ENCODE results near the gene SCN9A.

Gene SCN9A

GRCh38 chr2:166332106-166332505, 43.6 kb downstream of the SCN9A start:
- no peak overlapping the region for H3K4me3 ChIP-seq (ENCODE audit: low read depth, low read length)
- POLR2A ChIA-PET = no interaction called here
- no peaks in the 10 kb centered on the region for H3K36me3 ChIP-seq (ENCODE audit: control insufficient read depth in 2 of 2, insufficient read depth in 1 of 2, low read length in 2 of 2)
- no peak for TF ChIP-seq TRIM28 (IDR thresholded peaks at IDR 0.05; ENCODE audit: borderline replicate concordance, low read length)
- no peak for TF ChIP-seq GLIS1 (tag by site-specific recombination; IDR thresholded peaks at IDR 0.05)
- no peak for TF ChIP-seq SCRT1 (tag by site-specific recombination; IDR thresholded peaks at IDR 0.05; ENCODE audit: borderline replicate concordance)
- no peak for TF ChIP-seq BCL11B (tag by site-specific recombination; IDR thresholded peaks at IDR 0.05; ENCODE audit: low read depth)
- TF ChIP-seq WT1 (tag by site-specific recombination; IDR thresholded peaks at IDR 0.05) = no peak
- TF ChIP-seq REST (tag by site-specific recombination; IDR thresholded peaks at IDR 0.05) = no peak
- TF ChIP-seq SALL2 (tag by site-specific recombination; IDR thresholded peaks at IDR 0.05; ENCODE audit: borderline replicate concordance) = no peak
- TF ChIP-seq ZNF692 (tag by site-specific recombination; IDR thresholded peaks at IDR 0.05) = no peak
- no peak overlapping the region for H3K27ac ChIP-seq (ENCODE audit: extremely low read depth, low read depth, low read length)
- H3K9me3 ChIP-seq (ENCODE audit: control insufficient read depth, insufficient read depth, low read depth, low read length) = no peaks in the 10 kb centered on the region
- CTCF ChIA-PET = interaction anchor here (0.6 kb wide), 1 partner anchor 13 kb away, joined by 3 read pairs; no protein-coding TSS in a partner anchor
- H3K4me1 ChIP-seq (ENCODE audit: control insufficient read depth, insufficient read depth, low read length) = no peaks in the 10 kb centered on the region; the same call in 1 of the 2 replicates

DNA sequence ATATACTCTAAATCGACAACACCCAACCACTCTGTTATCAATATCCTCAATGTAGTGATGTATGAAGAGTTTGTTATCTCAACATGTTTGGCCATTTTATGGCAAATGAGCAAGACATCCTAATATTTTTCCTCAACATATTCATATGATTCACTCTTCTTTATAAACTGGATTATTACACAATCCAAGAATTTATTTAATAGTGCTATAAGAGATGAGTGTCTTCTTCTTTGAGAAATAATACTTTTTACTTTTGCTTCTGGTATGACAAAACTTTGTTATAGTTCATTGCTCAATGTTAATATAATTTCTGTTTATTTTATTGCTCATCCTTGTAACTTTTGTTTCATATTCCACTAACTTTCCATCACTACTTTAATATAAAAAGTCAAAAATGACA, 44.3 kb downstream of the SCN9A start:
- CTCF ChIA-PET = no interaction called here
- Histone ChIP-seq H3K9me3 (ENCODE audit: control insufficient read depth, insufficient read depth, low read depth, low read length) (no peaks in the 10 kb centered on the region), H3K4me1 (ENCODE audit: control insufficient read depth, insufficient read depth, low read length) (no peaks in the 10 kb centered on the region; the same call in 1 of the 2 replicates), H3K36me3 (ENCODE audit: control insufficient read depth in 2 of 2, insufficient read depth in 1 of 2, low read length in 2 of 2) (no peaks in the 10 kb centered on the region), H3K4me3 (ENCODE audit: low read depth, low read length) (no peak overlapping the region), H3K27ac (ENCODE audit: extremely low read depth, low read depth, low read length) (no peak overlapping the region)
- POLR2A ChIA-PET = no interaction called here
- TF ChIP-seq ZBTB20 (tag by site-specific recombination; IDR thresholded peaks at IDR 0.05) = no peak
- no peak for TF ChIP-seq ZSCAN18 (tag by site-specific recombination; IDR thresholded peaks at IDR 0.05)
- no peak for TF ChIP-seq ZNF621 (tag by site-specific recombination; IDR thresholded peaks at IDR 0.05)
- TF ChIP-seq ZNF391 (tag by site-specific recombination; IDR thresholded peaks at IDR 0.05; ENCODE audit: borderline replicate concordance, low read depth) = no peak
- TF ChIP-seq ZNF785 (tag by site-specific recombination; IDR thresholded peaks at IDR 0.05) = no peak
- no peak for TF ChIP-seq ZNF558 (tag by site-specific recombination; IDR thresholded peaks at IDR 0.05)
- TF ChIP-seq OSR2 (tag by site-specific recombination; IDR thresholded peaks at IDR 0.05) = no peak
- TF ChIP-seq ZNF701 (tag by site-specific recombination; IDR thresholded peaks at IDR 0.05) = no peak

- Histone ChIP-seq H3K27ac (ENCODE audit: extremely low read depth, low read depth, low read length) (no peak overlapping the region), H3K4me3 (ENCODE audit: low read depth, low read length) (no peak overlapping the region), H3K36me3 (ENCODE audit: control insufficient read depth in 2 of 2, insufficient read depth in 1 of 2, low read length in 2 of 2) (no peaks in the 10 kb centered on the region), H3K4me1 (ENCODE audit: control insufficient read depth, insufficient read depth, low read length) (no peaks in the 10 kb centered on the region), H3K9me3 (ENCODE audit: control insufficient read depth, insufficient read depth, low read depth, low read length) (no peaks in the 10 kb centered on the region)
- ChIA-PET POLR2A (no interaction called here), CTCF (interaction anchor here (0.8 kb wide), 1 partner anchor 90 kb away, joined by 5 read pairs; no protein-coding TSS in a partner anchor)
- TF ChIP-seq ZNF302 (tag by site-specific recombination; IDR thresholded peaks at IDR 0.05; ENCODE audit: low read depth) (no peak), ZNF169 (tag by site-specific recombination; IDR thresholded peaks at IDR 0.05) (no peak), ZNF416 (tag by site-specific recombination; IDR thresholded peaks at IDR 0.05) (no peak), INSM2 (tag by site-specific recombination; IDR thresholded peaks at IDR 0.05) (no peak), ZBTB7A (tag by site-specific recombination; IDR thresholded peaks at IDR 0.05; ENCODE audit: low read depth) (no peak), ZNF24 (tag by site-specific recombination; IDR thresholded peaks at IDR 0.05) (no peak), SCRT1 (tag by site-specific recombination; IDR thresholded peaks at IDR 0.05; ENCODE audit: borderline replicate concordance) (no peak), ZNF580 (tag by site-specific recombination; IDR thresholded peaks at IDR 0.05) (no peak), ZNF610 (tag by site-specific recombination; IDR thresholded peaks at IDR 0.05; ENCODE audit: borderline replicate concordance) (no peak)
Measured at GRCh38 chr2:166329465-166329864, 46.3 kb downstream of the SCN9A start.
